ENCODE data around the gene SCAF8.
"Not testable (repeated sequence)": the region's sequence is repeated elsewhere in the genome, so short reads cannot be mapped to it uniquely, and the experiment has no call there.

Gene SCAF8

DNA sequence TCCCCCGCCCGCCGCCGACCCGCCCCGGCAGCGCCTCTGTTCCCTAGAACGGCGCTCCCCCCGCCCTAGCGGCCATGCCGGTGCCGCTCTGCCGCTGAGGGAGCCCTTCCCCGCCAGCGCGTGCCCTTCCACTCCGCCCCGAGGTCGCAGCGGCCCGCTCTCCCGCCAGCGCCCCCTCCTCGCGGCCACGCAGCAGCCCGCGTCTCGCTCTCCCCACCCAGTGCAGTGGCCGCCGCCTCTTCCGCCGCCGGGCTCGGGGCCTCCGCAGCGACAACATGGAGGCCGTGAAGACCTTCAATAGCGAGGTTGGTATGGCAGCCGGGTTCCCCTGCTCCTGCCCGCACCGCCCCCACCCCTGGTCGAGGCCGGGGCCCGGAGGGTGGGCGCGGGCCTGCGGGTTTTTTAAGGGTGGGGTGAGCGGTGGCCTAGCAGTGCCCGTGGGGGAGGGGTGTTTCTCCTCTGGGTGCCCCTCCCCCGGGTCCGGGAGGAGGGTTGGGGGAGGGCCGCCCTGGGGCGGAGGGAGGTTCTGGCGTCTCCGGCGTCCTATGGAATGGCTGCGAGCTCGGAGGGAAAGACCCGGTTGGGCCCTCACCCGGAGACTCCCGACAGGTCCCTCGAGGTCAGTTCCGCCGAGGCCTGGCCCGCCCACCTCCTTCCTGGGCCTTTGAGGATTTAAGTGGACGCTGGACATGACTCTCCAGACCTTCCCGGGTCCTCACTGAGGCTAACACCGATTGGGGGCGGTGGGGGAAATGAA lies 588 bp downstream of the SCAF8 start:
- peak; percentile 99 for DNase-seq

DNA sequence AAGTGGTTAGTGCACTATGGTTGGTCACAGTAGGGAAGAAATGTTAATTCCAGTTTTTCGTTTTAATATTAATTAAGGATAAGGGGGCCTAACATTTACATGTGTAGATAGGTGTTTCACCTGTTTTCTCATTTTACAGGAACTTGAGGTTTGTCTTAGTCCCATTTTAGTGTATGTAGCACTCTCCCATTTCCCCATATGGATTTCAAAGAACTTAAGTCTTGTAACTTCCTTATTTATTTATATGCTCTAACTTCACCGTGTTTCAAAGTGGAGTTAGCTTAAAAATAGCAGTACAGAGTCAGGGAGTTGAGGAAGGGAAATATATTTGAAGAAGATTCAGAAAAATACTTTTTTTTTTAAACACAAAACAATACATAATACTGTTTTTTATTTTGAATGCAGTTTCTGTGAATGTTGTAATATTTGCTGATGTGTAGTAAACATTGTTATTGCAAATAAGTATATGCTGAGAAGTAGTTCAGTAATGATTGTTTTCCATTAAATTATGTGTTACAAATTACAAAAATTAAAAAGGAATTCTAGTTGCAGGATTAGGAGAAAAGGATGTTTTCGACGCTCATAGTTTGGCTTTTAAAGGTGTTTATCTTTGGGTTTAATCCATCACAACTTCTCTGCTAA lies 3.5 kb downstream of the SCAF8 start:
- DNase-seq, result no peak

DNA sequence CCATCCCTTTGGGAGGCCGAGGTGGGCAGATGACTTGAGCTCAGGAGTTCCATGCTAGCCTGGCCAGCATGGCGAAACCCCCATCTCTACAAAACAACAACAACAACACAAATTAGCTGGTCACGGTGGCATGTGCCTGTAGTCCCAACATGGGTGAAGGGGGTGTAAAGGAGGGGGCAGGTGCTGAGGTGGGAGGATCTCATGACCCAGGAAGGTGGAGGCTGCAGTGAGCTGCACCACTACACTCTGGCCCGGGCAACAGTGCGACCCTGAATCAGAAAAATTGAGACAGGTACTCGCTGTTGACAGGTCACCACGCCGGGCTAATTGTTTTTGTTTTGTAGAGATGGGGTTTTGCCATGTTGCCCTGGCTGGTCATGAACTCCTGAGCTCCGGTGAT lies 4.2 kb downstream of the SCAF8 start:
- no peak for DNase-seq

DNA sequence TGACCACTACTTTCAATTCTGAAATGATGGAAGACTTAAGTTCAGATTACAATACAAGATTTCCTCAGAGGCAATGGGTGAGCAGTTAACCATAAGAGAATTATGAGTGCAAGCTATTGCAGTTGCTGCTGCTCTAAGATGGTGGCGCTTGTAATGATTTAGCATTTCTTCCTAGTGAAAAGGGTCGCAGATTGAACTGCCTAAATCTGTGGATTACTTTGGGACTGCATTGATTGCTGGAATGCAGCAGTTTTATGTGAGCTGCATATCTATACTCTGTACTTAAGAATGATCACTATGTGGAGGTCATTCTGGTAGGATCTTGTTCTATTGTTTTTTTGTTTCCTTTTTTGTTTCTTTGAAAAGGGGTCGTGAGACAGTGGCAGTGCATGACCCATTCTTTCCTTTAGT lies 5.3 kb downstream of the SCAF8 start:
- DNase-seq, result no peak

DNA sequence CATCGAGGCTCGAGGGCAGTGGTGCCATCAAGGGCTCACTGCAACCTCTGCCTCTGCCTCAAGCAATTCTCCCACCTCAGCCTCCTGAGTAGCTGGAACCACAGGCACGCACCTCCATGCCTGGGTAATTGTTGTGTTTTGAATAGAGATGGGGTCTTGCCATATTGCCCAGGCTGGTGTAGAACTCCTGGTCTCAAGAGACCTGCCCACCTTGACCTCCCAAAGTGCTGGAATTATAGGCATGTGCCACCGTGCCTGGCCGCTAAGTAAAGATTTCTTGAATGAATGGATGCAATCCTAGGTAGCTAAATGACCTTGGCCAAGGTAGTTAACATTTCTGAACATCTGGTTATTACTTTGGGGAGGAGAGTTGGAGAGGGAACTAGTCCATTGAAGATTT lies 7.4 kb downstream of the SCAF8 start:
- no peak for DNase-seq

DNA sequence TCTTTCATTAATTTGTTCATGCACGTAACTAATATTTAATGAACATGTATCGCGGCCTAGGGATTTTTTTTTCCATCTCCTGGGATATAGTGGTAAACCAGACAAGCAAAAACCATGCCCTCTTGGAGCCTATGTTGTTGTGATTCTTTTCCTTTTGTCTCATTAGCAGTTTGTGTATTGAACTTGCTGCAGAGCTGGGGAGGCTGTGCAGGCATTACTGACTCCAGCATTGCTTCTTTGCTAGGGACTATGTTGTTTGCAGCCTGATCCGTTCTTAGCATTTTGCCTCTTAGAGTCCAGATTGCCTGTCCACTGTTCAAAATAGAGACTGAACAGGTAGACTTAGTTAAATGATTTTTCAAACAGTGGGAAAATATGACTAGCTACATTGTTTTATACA lies 9.7 kb downstream of the SCAF8 start:
- no peak for DNase-seq

DNA sequence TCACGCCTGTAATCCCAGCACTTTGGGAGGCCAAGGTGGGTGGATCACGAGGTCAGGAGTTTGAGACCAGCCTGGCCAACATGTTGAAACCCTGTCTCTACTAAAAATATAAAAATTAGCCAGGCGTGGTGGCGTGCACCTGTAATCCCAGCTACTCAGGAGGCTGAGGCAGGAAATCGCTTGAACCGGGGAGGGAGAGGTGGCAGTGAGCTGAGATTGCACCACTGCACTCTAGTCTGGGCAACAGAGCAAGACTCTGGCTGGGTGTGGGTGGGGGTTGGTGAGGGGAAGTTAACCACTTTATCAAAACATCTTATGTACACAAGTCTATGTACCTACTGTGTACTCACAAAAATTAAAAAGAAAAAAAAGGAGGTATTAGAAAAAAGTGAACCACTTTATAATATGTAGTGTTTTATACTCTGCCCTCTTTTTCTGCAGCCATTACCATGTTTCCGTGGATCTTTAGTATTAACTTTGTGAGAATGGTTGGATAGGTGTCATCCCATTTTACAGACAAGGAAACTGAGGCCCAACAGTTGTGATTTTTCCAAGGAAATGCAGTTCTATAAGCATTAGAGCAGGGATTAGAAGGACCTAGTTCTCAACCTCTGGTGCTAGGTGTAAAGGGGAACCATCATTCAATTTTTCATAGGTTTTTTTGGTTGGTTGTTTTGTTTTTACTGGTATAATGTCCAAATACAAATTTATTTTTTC lies 11.0 kb downstream of the SCAF8 start:
- DNase-seq, result not testable (repeated sequence)

DNA sequence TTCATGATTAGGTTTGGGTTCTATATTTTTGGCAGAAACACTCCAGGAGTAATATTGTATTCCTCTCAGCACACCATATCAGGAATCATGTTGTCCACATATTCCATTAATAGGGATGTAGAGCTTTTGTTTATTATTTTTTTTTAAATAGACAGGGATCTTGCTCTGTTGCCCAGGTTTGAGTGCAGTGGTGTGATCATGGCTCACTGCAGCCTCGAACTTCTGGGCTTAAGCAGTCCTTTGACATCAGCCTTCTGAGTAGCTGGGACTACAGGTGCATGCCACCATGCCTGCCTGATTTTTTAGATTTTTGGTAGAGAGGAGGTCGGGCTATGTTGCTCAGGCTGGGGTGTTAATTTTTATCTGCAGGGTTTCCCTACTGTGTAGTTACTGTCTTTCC lies 12.0 kb downstream of the SCAF8 start:
- DNase-seq, result no peak

DNA sequence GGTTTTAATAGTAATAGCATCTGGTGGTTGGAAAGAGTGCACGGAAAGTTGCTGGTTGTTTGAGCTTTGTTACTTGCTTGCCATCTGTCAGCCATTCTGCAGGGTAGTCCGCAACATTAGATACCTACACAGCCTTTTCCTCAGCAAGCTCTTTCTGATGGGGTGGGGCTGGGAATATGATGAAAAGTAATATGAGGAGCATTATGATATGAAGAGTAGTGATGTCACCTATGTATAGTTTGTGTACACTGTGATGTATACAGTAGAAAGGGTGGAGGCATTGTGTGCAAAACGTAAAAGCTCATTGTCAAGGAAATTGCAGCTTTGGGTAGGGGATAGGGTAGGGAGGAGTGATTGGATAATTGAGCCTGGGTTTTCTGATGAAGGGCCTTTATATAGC lies 16.1 kb downstream of the SCAF8 start:
- DNase-seq, result no peak

DNA sequence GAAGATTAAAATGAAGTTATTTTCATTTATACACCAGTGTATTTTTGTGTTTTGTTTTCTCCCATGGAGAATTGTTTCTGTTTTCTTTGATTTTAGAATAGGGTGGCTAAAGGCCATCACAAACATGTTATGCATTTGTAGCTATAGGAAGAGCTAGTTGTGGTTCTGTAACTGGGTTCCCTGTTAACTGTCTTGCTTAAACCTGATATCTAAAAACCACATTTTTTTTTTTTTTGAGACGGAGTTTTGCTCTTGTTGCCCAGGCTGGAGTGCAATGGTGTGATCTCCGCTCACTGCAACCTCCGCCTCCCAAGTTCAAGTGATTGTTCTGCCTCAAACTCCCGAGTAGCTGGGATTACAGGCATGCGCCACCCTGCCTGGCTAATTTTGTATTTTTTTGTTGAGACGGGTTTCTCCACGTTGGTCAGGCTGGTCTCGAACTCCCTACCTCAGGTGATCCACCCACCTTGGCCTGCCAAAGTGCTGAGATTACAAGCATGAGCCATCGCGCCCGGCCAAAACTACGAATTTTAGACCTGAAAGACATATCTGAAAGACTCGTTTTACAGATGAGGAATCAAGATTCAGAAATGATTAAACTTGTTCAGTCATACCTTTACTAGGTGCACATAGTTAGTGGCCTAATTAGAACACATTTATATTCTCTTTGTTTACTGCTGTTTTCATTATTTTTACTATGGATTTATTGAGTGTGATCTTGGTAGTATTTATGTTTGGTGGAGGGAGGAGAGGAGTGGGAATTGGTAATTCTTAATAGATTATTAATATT lies 18.0 kb downstream of the SCAF8 start:
- DNase-seq, result no peak

DNA sequence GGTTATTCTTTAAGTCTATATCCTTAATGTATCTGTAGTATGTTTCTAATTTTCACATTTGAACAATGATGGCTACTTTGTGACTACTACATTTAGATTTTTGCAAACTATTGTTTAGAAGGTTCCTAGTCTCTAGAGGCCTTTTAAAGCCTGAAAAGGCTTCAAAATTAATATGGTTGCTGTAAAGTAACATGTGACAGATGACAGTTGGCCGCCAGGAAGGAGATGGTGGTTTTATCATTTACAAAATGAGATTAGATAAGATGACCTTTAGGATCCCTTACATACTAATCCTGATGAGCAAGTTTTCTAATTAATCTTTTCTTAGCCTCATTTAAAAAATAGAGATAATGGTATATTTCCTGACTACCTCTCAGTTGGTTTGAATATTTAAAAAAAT lies 18.8 kb downstream of the SCAF8 start:
- no peak for DNase-seq

DNA sequence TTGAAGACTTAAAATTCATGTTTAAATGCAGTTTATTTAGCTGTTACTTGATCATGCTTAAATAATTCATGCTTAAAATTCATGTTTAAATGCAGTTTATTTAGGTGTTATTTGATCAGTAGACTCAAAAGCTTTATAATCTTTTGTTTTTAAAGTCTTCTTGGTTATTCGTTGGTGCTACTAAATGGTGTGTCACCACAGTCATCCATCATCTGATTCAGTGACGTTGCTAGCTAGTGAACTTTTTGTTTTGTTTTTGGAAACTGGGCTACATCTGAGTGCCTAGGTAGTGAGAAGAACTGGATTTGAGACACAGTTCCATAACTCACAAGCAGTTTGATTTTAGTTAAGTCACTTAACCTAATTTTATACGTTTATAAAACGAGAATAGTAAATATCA lies 20.9 kb downstream of the SCAF8 start:
- DNase-seq, result no peak

DNA sequence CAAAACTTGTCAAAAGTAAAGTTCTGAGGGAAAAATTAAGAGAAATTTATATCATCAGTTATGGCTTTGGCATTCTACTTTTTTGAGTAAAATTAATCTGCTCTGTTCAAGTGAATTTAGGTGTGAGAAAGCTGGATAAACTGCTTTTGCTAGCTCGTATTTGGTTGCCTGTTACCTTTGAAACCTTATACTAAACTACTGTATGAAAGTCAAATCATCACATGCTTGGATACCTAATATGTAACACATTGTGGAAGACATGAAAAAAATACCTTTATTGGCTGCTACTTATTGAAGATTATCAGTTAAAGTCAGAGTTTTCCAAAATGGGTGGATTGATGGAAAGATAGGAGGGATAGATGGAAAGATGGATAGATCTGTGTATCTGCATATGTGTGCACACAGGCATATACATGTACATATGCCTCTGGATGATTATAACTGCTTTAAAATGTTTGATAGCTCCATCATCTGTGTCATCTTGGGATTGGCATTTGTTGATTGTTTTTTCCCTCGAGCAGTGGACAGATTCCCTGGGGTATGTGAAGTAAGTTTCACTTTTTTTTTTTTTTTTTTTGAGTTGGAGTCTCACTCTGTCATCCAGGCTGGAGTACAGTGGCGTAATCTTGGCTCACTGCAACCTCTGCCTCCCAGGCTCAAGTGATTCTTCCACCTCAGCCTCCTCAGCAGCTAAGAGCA lies 24.3 kb downstream of the SCAF8 start:
- no peak for DNase-seq

DNA sequence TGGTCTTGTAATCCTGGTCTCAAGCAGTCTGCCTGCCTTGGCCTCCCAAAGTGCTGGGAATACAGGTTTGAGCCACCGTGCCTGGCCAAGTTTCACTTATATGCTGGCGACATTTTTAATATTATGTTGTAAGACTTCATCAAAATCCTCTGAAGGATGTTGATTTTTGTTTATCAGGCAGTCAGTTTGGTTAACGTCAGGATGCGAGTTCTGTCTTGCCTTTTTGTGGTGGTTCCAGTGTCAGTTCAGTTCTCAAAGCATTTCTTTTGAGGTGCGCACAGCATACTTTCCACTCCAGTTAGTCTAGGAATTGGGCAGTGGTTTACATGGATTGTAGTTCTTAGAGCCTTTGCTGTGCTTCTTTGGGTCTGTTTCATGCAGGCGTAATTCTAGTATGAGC lies 24.9 kb downstream of the SCAF8 start:
- no peak for DNase-seq

DNA sequence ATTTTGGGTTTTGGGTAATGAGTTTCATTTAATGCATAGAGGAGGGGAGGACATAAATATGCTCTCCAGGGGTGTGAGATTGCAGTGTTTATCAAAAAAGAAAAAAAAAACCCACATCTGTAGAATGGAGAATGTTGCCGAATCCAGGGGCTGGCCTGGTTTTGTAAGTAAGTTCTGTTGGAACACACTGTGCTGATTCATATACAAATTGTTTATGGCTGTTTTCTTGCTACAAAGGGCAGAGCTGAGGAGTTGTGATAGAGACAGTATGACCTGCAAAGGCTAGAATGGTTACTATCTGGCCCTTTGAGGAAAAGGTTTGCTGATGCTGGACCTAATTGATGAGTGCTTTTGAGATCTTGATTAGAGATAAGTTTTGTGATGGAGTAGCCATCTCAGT lies 30.4 kb downstream of the SCAF8 start:
- no peak for DNase-seq

DNA sequence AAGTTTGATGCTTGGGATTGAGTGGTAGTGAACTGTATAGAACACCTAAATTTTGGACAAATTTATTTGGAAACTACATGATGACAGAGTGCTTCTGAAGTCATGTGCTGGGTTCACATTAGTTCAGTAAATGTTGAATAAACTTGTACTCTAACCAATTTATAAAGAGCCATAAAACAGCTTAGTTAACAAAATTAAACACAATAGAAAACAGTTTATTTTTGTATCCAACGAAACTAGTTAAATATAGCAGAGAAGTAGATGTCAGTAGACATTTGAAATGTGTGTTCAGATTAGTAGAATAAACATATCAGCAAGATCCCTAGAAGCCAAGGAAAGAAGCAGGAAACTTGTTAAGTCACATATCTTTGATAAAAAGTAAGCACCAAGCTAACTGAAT lies 32.1 kb downstream of the SCAF8 start:
- DNase-seq, result no peak

DNA sequence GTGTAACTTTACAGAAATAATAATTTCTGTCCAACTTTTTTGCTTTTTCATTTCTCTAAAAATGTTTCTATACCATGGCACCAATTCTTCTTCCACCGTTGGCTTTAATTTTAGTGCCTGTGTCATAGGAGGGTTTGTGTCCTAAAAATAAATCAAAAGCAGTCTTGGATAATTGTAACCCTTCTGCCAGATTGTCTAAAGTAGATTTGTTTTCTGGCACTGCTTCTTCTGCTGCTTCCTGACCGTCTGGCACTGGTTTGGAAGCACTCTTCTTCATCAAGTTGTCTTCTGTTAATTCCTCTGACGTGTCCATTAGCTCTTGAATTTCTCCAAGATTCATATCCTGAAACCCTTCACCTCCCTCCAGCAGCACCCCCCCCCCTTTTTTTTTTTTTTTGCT lies 33.1 kb downstream of the SCAF8 start:
- DNase-seq, result no peak

DNA sequence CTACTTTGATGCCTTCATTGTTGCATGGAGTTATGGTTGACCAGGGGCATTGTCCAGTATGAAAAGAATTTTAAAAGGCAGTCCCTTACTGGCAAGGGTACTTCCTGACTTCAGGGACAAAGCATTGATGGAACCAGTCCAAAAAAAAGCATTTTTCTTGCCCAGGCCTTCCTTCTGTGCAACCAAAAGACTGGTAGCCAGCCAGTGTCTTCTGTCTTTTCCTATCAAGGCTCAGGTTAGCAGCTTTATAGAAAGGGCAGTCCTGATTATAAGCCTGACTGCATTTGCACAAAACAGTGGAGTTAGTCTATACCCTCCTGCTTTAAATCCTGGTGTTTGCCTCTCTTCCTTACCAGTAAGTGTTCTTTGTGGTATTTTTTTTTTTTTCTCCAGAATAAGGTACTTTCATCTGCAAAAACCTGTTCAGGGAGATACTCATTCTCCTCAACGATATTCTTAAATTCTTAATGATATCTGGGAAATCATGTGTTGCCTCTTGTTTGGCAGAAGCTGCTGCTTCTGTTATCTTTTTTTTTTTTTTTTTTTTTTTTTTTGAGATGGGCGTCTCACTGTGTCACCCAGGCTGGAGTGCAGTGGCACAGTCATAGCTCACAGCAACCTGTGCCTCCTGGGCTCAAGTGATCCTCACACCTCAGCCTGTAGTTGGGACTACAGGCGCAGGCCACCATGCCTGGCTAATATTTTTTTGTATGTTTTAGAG lies 33.9 kb downstream of the SCAF8 start:
- no peak for DNase-seq

DNA sequence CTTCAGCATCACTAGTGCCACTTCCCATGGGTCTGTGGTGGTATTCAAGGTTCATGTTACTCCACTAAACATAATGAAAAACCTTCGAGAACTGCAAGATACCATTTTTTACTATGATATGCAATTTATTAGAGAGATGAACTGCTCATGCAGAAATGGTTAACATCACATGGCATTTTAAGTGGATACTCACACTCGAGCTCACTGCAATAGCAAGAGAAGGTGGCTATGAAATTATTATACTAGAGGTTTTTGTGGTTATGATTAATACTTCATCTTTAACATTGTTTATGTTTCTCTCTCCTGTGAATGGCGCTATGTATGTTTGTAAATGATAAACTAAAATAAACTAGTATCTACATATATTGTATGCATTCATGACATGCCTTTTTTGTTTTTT lies 35.1 kb downstream of the SCAF8 start:
- no peak for DNase-seq

DNA sequence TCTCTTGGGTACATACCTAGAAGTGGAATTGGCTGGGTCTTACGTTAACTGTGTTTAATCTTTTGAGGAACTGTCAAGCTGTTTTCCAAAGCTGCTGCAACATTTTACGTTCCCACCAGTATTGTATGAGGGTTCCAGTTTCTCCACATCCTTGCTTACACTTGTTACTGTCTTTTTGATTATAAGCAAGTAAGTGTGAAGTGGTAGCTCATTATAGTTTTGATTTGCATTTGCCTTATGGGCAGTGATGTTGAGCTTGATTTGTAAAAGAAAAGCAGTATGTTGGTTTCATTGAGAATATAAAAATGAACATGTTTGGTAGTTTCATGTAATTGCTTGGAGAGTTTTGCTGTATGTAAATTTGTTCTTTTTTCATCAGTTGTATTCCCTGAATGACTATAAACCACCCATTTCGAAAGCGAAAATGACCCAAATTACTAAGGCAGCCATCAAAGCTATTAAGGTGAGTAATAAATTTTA lies 40.4 kb downstream of the SCAF8 start:
- no peak for DNase-seq

DNA sequence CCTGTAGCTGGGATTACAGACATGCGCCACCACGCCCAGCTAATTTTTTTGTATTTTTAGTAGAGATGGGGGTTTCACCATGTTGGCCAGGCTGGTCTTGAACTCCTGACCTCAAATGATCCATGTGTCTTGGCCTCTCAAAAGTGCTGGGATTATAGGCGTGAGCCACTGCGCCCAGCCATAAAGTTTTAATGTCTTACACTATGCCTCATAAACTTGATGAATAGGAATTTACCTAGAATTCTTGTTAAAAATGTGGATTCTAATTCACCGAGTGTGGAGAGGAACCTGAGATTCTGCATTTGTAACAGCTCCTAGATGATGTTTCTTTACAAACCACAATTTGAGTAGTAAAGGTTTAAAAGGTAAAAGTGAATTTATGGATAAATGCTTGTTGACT lies 45.9 kb downstream of the SCAF8 start:
- DNase-seq, result not testable (repeated sequence)
